MCF 10A (cell line): ENCODE measurements around the gene IGSF10. TPM values are rescaled to one million over a fixed set of nuclear protein-coding genes. Genes with fewer than 3 reads are reported as not detected.
A peak's percentile ranks its signal among the peaks of the same experiment; 100 is the strongest.

Experiments
- BruUV-seq: library from RNA; stranded (reverse); fragments of 400-500 nt; replicated peaks from 2 replicates; lab custom pipeline; 2021; lab: Mats Ljungman, UMichigan
- CTCF ChIA-PET: fragments of 300-600 bp; sonication (Branson Sonifier 250); formaldehyde crosslinking; extraction: SDS; loops from one replicate; lab custom pipeline; 2021; ENCODE audit warnings: antibody characterized with exemption, inconsistent platforms; lab: Yijun Ruan, JAX
- POLR2A ChIA-PET: fragments of 300-600, 350-650 bp; sonication (Branson Sonifier 250); formaldehyde crosslinking; extraction: SDS; loops from one replicate; lab custom pipeline; 2020; ENCODE audit warnings: antibody characterized with exemption, inconsistent platforms; lab: Yijun Ruan, JAX
- DNase-seq: peaks from one replicate; pipeline ENCODE4 v3.0.0-alpha.2; 2018; ENCODE audit not compliant: unreplicated experiment
- H3K27ac Mint-ChIP-seq: one replicate; pipeline ENCODE4 v1.8.0; 2022; ENCODE audit warnings: mild to moderate bottlenecking, low read depth, mixed read lengths; ENCODE audit not compliant: unreplicated experiment
- H3K27me3 Mint-ChIP-seq: one replicate; pipeline ENCODE4 v1.8.0; 2022; ENCODE audit warnings: mixed read lengths; ENCODE audit not compliant: insufficient read depth, unreplicated experiment
- H3K36me3 Mint-ChIP-seq: one replicate; pipeline ENCODE4 v1.8.0; 2022; ENCODE audit warnings: mild to moderate bottlenecking, moderate library complexity, mixed read lengths; ENCODE audit not compliant: insufficient read depth, unreplicated experiment
- H3K4me1 Mint-ChIP-seq: one replicate; pipeline ENCODE4 v1.8.0; 2022; ENCODE audit warnings: mixed read lengths; ENCODE audit not compliant: insufficient read depth, unreplicated experiment
- H3K4me3 Mint-ChIP-seq: one replicate; pipeline ENCODE4 v1.8.0; 2022; ENCODE audit warnings: mild to moderate bottlenecking, moderate library complexity, mixed read lengths; ENCODE audit not compliant: unreplicated experiment
- H3K9me3 Mint-ChIP-seq: one replicate; pipeline ENCODE4 v1.8.0; 2022; ENCODE audit warnings: mixed read lengths; ENCODE audit not compliant: unreplicated experiment
- intact Hi-C: fragments of 100-400 bp; cut with micrococcal nuclease; formaldehyde crosslinking; loops from 2 replicates; pipeline ENCODE4 v1.14.1; 2022
- total RNA-seq: library from RNA; stranded (reverse); gene quantifications from 2 replicates; pipeline ENCODE4 v1.2.3, GENCODE V29; 2022
- TF ChIP-seq, protein P1 (sequence below): fragments of 200-600 bp; IDR thresholded peaks from one replicate; pipeline ENCODE4 v1.8.0; 2022; ENCODE audit warnings: antibody characterized with exemption, mild to moderate bottlenecking; ENCODE audit not compliant: unreplicated experiment

Gene IGSF10
- total RNA-seq, 1 experiment from 2014 or later, result not detected

DNA sequence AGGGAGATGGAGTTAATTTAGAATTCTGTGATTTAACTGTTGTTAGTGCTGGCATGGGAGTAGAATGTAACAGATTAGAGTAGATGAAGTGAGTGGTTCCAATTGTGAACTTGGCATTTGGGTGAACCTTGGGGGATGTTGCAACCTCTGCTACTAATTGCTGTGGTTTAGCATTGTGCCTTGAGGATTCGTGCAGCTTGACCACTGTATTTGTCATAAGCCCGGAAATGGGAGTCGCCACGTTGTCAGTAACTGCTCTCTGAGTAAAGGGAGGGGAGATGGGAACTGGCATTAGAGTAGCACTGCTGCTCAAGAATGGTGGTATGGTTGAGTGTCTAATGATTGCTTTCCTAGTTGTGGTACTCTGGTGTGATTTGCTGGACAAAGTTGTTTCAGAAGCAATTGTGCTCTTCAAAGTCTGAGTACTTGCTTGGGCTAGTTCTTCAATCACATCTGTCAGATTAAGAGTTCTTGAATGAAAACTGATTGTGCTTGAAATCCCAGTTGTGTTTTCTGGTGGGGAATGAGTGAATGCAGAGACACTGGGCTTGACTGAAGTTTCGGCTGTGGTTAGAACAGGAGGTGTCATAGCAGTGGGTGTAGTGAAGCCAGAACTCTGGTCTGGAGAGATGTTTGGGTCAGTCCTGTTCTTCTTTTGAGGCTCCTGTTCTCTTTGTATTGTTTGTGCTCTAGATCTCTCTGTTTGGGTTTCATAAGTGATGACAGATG lies 15.4 kb downstream of the IGSF10 start:
- no TSS peak for BruUV-seq
- ChIA-PET POLR2A (no interaction called here), CTCF (interaction anchor here (2.0 kb wide), 1 partner anchor 23 kb away, joined by 8 read pairs; no protein-coding TSS in a partner anchor)
- Mint-ChIP-seq H3K36me3 (no peaks in the 10 kb centered on the region), H3K4me3 (no peak overlapping the region), H3K27ac (no peak overlapping the region), H3K4me1 (peaks cover 12% of the 10 kb centered on the region), H3K9me3 (no peaks in the 10 kb centered on the region), H3K27me3 (peaks cover 20% of the 10 kb centered on the region)
- TF ChIP-seq, protein P1, sequence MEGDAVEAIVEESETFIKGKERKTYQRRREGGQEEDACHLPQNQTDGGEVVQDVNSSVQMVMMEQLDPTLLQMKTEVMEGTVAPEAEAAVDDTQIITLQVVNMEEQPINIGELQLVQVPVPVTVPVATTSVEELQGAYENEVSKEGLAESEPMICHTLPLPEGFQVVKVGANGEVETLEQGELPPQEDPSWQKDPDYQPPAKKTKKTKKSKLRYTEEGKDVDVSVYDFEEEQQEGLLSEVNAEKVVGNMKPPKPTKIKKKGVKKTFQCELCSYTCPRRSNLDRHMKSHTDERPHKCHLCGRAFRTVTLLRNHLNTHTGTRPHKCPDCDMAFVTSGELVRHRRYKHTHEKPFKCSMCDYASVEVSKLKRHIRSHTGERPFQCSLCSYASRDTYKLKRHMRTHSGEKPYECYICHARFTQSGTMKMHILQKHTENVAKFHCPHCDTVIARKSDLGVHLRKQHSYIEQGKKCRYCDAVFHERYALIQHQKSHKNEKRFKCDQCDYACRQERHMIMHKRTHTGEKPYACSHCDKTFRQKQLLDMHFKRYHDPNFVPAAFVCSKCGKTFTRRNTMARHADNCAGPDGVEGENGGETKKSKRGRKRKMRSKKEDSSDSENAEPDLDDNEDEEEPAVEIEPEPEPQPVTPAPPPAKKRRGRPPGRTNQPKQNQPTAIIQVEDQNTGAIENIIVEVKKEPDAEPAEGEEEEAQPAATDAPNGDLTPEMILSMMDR, result no peak
- intact Hi-C loops, result loop anchor here (5.0 kb wide), 1 partner anchor 792 kb away; no protein-coding TSS in a partner anchor
- peak; percentile 86 for DNase-seq

DNA sequence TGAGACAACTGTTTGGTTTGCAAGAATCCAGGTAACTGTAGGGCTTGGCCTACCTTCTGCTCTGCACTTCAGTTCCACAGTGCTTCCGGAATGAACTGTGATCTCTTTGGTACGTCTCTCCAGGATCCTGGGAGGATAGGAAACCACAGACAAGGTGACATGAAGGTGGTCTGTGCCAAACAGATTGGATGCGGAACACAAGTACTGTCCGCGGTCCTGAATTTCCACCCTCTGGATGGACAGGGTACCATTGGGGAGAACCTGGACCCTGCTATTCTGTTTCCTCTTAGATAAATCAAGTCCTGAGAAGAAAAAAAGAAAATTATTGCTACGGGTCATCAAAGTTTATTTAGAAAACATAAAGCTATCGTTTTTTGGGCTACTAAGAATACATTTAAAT lies 17.3 kb downstream of the IGSF10 start:
- TF ChIP-seq, protein P1, result no peak
- Mint-ChIP-seq H3K4me3 (no peak overlapping the region), H3K27ac (no peak overlapping the region), H3K27me3 (peaks cover 20% of the 10 kb centered on the region), H3K9me3 (no peaks in the 10 kb centered on the region), H3K4me1 (peaks cover 12% of the 10 kb centered on the region), H3K36me3 (no peaks in the 10 kb centered on the region)
- POLR2A ChIA-PET, result no interaction called here
- no TSS peak for BruUV-seq
- intact Hi-C loops, result no loop called here
- CTCF ChIA-PET, result interaction anchor here (2.0 to 2.1 kb wide), 2 partner anchors 25 to 395 kb away, joined by 8 to 14 read pairs; no protein-coding TSS in a partner anchor
- peak; percentile 32 for DNase-seq

DNA sequence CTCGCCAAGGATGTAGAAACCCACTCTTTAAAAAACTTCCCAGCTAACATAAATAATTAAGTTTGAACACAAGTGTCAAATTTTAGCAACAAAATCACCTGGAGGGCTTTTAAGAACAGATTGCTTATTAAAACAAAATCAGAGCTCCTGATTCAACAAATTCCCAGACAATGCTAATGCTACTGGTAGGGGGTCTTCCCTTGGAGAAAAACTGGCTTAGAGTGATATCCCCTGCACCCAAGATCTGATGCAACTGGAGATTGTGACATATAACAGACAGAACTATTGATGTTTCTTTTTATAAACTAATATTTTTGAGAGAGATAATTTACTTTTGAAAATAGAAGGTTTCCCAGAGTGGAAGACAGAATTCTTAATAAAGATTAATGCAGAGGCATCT lies 19.9 kb downstream of the IGSF10 start:
- POLR2A ChIA-PET, result interaction anchor here (1.1 to 1.9 kb wide), 2 partner anchors 396 to 398 kb away, joined by 4 to 5 read pairs; no protein-coding TSS in a partner anchor
- H3K4me1 Mint-ChIP-seq, result peaks cover 12% of the 10 kb centered on the region
- no TSS peak for BruUV-seq

More for the DNA sequence above, 19.9 kb downstream of the IGSF10 start:
- H3K36me3 Mint-ChIP-seq, result no peaks in the 10 kb centered on the region
- H3K4me3 Mint-ChIP-seq, result no peak overlapping the region
- CTCF ChIA-PET, result interaction anchor here (0.7 to 6.3 kb wide), 12 partner anchors 8 to 1085 kb away, joined by 3 to 74 read pairs (median 17); partner anchors contain the start of gene IGSF10
- intact Hi-C loops, result no loop called here
- H3K27me3 Mint-ChIP-seq, result peaks cover 7% of the 10 kb centered on the region
- no peak for DNase-seq
- TF ChIP-seq, protein P1, result no peak
- no peak overlapping the region for H3K27ac Mint-ChIP-seq
- H3K9me3 Mint-ChIP-seq, result no peaks in the 10 kb centered on the region
